ENCODE data around the gene SRPK3. TPM values are rescaled to one million over a fixed set of nuclear protein-coding genes. Genes with fewer than 3 reads are reported as not detected.
A peak's percentile ranks its signal among the peaks of the same experiment; 100 is the strongest.

Gene SRPK3
- polyA plus RNA-seq, 1 donor (not counting 4 experiments of a cell fraction or from before 2014, with no cell fraction given), result 0.10 TPM

DNA sequence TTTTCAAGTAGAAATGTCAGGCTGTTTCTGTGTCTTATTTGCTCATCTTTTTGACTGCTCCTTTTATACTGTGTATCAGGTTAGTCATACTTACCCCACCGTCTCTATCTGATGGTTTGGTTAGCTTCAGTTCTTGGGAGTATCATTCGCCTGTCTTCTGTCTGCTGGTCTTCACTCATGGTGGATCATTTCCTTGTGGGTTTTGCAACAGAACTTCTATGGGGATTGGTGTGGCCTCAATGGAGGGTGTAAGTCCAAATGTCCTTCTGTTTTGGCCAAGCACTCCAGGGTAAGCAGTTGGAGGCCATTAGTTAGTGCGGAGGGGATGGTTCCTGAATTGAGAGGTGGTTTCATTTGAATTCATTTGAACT, 49.0 kb upstream of the SRPK3 start:
- Histone ChIP-seq H3K9ac (ENCODE audit: control insufficient read depth, extremely low read depth, insufficient read depth, low read length) (peak overlapping the region; percentile 56), H4K20me1 (ENCODE audit: control insufficient read depth, extremely low read depth, insufficient read depth, low read length) (no peaks in the 10 kb centered on the region), H3K79me2 (ENCODE audit: control insufficient read depth, insufficient read depth, low read length) (no peaks in the 10 kb centered on the region), H3K27ac (ENCODE audit: control insufficient read depth, insufficient read depth, low read length) (peak overlapping the region; percentile 78), H3K4me1 (ENCODE audit: control insufficient read depth, extremely low read depth, insufficient read depth, low read length) (peaks cover 21% of the 10 kb centered on the region), H3K27me3 (ENCODE audit: control insufficient read depth, extremely low read depth, insufficient read depth, low read length) (no peaks in the 10 kb centered on the region), H3K36me3 (ENCODE audit: control insufficient read depth in 2 of 2, extremely low read depth in 1 of 2, insufficient read depth in 2 of 2, low read length in 2 of 2) (no peaks in the 10 kb centered on the region), H3K4me2 (ENCODE audit: control insufficient read depth, extremely low read depth, insufficient read depth, low read depth, low read length) (peak overlapping the region; percentile 56), H3K9me1 (ENCODE audit: control insufficient read depth, extremely low read depth, insufficient read depth, low read length) (no peaks in the 10 kb centered on the region), H2AFZ (ENCODE audit: control insufficient read depth, low read length) (no peak overlapping the region), H3K9me3 (ENCODE audit: control insufficient read depth, low read depth, low read length) (no peaks in the 10 kb centered on the region), H3K4me3 (ENCODE audit: control insufficient read depth in 2 of 3, extremely low read depth in 1 of 3, insufficient read depth in 2 of 3, low read depth in 1 of 3, low read length in 3 of 3) (no peak overlapping the region)
- dilution Hi-C loops (cut with MboI; ENCODE audit: extremely low pct_ligation_motif_present, low sequenced_read_pairs), result no loop called here
- no peak for DNase-seq (ENCODE audit: low read depth, low spot score)
- no peak for TF ChIP-seq EZH2 (IDR thresholded peaks at IDR 0.05; ENCODE audit: low read length)
- TF ChIP-seq, protein P1, sequence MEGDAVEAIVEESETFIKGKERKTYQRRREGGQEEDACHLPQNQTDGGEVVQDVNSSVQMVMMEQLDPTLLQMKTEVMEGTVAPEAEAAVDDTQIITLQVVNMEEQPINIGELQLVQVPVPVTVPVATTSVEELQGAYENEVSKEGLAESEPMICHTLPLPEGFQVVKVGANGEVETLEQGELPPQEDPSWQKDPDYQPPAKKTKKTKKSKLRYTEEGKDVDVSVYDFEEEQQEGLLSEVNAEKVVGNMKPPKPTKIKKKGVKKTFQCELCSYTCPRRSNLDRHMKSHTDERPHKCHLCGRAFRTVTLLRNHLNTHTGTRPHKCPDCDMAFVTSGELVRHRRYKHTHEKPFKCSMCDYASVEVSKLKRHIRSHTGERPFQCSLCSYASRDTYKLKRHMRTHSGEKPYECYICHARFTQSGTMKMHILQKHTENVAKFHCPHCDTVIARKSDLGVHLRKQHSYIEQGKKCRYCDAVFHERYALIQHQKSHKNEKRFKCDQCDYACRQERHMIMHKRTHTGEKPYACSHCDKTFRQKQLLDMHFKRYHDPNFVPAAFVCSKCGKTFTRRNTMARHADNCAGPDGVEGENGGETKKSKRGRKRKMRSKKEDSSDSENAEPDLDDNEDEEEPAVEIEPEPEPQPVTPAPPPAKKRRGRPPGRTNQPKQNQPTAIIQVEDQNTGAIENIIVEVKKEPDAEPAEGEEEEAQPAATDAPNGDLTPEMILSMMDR (optimal IDR thresholded peaks at IDR 0.05 in 1 of 3, IDR thresholded peaks at IDR 0.05 in 1 of 3, conservative IDR thresholded peaks at IDR 0.05 in 1 of 3; ENCODE audit: extremely low read depth in 1 of 3, insufficient read depth in 2 of 3, low read length in 3 of 3), result no peak
- no peak for FAIRE-seq

DNA sequence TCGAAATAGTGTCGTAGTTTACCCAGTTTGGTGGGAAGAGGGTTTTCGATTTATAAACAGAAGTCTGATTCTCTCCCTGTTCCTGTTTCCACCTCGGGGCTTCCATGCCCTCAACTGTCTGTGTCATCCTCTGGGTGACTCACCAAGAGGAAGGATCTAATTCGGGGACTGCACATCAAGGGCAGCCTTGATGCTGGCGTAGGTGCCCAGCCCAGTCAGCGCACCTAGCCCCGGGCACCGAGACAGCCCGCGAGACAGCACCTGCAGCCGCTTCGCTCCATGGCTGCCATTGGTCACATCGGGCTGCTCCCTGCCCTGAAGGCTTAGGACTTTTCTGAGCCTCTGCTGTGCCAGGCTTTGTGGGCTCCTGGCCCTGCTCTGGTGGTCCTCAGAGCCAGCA, 48.4 kb upstream of the SRPK3 start:
- DNase-seq (ENCODE audit: low read depth, low spot score), result no peak
- no peak for TF ChIP-seq EZH2 (IDR thresholded peaks at IDR 0.05; ENCODE audit: low read length)
- TF ChIP-seq, protein P1 (optimal IDR thresholded peaks at IDR 0.05 in 1 of 3, IDR thresholded peaks at IDR 0.05 in 1 of 3, conservative IDR thresholded peaks at IDR 0.05 in 1 of 3; ENCODE audit: extremely low read depth in 1 of 3, insufficient read depth in 2 of 3, low read length in 3 of 3), result no peak
- no peak overlapping the region for H3K4me3 ChIP-seq (ENCODE audit: control insufficient read depth in 2 of 3, extremely low read depth in 1 of 3, insufficient read depth in 2 of 3, low read depth in 1 of 3, low read length in 3 of 3)
- no peaks in the 10 kb centered on the region for H3K27me3 ChIP-seq (ENCODE audit: control insufficient read depth, extremely low read depth, insufficient read depth, low read length)
- peak overlapping the region; percentile 56 for H3K9ac ChIP-seq (ENCODE audit: control insufficient read depth, extremely low read depth, insufficient read depth, low read length)
- no peaks in the 10 kb centered on the region for H3K36me3 ChIP-seq (ENCODE audit: control insufficient read depth in 2 of 2, extremely low read depth in 1 of 2, insufficient read depth in 2 of 2, low read length in 2 of 2)
- H3K9me3 ChIP-seq (ENCODE audit: control insufficient read depth, low read depth, low read length), result no peaks in the 10 kb centered on the region
- H3K4me1 ChIP-seq (ENCODE audit: control insufficient read depth, extremely low read depth, insufficient read depth, low read length), result peaks cover 15% of the 10 kb centered on the region
- no peaks in the 10 kb centered on the region for H4K20me1 ChIP-seq (ENCODE audit: control insufficient read depth, extremely low read depth, insufficient read depth, low read length)
- no peaks in the 10 kb centered on the region for H3K9me1 ChIP-seq (ENCODE audit: control insufficient read depth, extremely low read depth, insufficient read depth, low read length)
- H3K79me2 ChIP-seq (ENCODE audit: control insufficient read depth, insufficient read depth, low read length), result no peaks in the 10 kb centered on the region
- H2AFZ ChIP-seq (ENCODE audit: control insufficient read depth, low read length), result peak overlapping the region; percentile 46
- FAIRE-seq, result peak; percentile 39
- peak overlapping the region; percentile 56 for H3K4me2 ChIP-seq (ENCODE audit: control insufficient read depth, extremely low read depth, insufficient read depth, low read depth, low read length)
- H3K27ac ChIP-seq (ENCODE audit: control insufficient read depth, insufficient read depth, low read length), result peak overlapping the region; percentile 78
- dilution Hi-C loops (cut with MboI; ENCODE audit: extremely low pct_ligation_motif_present, low sequenced_read_pairs), result no loop called here

All from keratinocyte (primary cell).